GM23338 (cell line): ENCODE measurements around the gene ZNF562. TPM values are rescaled to one million over a fixed set of nuclear protein-coding genes. Genes with fewer than 3 reads are reported as not detected.

ENCODE experiments used
- ATAC-seq: fragments of 200-7000 bp; cut with Tn5 transposase; 3 replicates; pipeline ENCODE4 v1.9.1; 2020
- DNase-seq: peaks from one replicate; pipeline ENCODE4 v3.0.0-alpha.2; 2015; ENCODE audit warnings: low spot score
- H2AFZ ChIP-seq: fragments of 200-600 bp; sonication (generic); 2 replicates; pipeline ENCODE4 v1.8.0; 2016; ENCODE audit warnings: antibody characterized with exemption, mild to moderate bottlenecking, moderate library complexity
- H3F3A ChIP-seq: fragments of 200-600 bp; sonication (generic); replicated peaks from 2 replicates; pipeline ENCODE4 v1.8.0; 2017; ENCODE audit warnings: antibody characterized with exemption, mixed run types, low read depth
- H3K27ac ChIP-seq: fragments of 200-600 bp; sonication (generic); 2 replicates; pipeline ENCODE4 v1.6.1; 2016; ENCODE audit warnings: low read depth
- H3K27me3 ChIP-seq: fragments of 200-600 bp; sonication (generic); 2 replicates; pipeline ENCODE4 v1.8.0; 2016; ENCODE audit warnings: mild to moderate bottlenecking, mixed run types, moderate library complexity; ENCODE audit not compliant: insufficient read depth
- H3K36me3 ChIP-seq: fragments of 200-600 bp; sonication (generic); 2 replicates; pipeline ENCODE4 v1.8.0; 2016; ENCODE audit warnings: mild to moderate bottlenecking; ENCODE audit not compliant: insufficient read depth
- H3K4me1 ChIP-seq: fragments of 200-600 bp; sonication (generic); 2 replicates; pipeline ENCODE4 v1.8.0; 2016; ENCODE audit warnings: mild to moderate bottlenecking, moderate library complexity; ENCODE audit not compliant: insufficient read depth
- H3K4me2 ChIP-seq: fragments of 200-600 bp; sonication (generic); 2 replicates; pipeline ENCODE4 v1.7.1; 2017; ENCODE audit warnings: mixed run types
- H3K4me3 ChIP-seq: fragments of 200-600 bp; sonication (generic); 2 replicates; pipeline ENCODE4 v1.6.1; 2016; ENCODE audit warnings: mixed run types
- H3K79me2 ChIP-seq: fragments of 200-600 bp; sonication (generic); replicated peaks from 2 replicates; pipeline ENCODE4 v1.8.0; 2017; ENCODE audit warnings: mild to moderate bottlenecking; ENCODE audit not compliant: insufficient read depth
- H3K9me2 ChIP-seq: fragments of 200-600 bp; sonication (generic); 2 replicates; pipeline ENCODE4 v1.8.0; 2017; ENCODE audit not compliant: insufficient read depth
- H4K20me1 ChIP-seq: fragments of 200-600 bp; sonication (generic); replicated peaks from 2 replicates; pipeline ENCODE4 v1.8.0; 2017; ENCODE audit warnings: mild to moderate bottlenecking; ENCODE audit not compliant: insufficient read depth
- H3K27ac Mint-ChIP-seq: 2 replicates; pipeline ENCODE4 v1.8.0; 2020; ENCODE audit warnings: inconsistent platforms, mild to moderate bottlenecking, moderate library complexity, mixed read lengths
- H3K27me3 Mint-ChIP-seq: 3 replicates; pipeline ENCODE4 v1.8.0; 2022; ENCODE audit warnings: low read depth, mild to moderate bottlenecking, moderate library complexity, mixed read lengths, inconsistent platforms; ENCODE audit not compliant: insufficient read depth, poor library complexity
- H3K36me3 Mint-ChIP-seq: 3 replicates; pipeline ENCODE4 v1.8.0; 2021; ENCODE audit warnings: low read depth, mild to moderate bottlenecking, inconsistent platforms, moderate library complexity, mixed read lengths
- H3K4me1 Mint-ChIP-seq: 3 replicates; pipeline ENCODE4 v1.8.0; 2020; ENCODE audit warnings: mild to moderate bottlenecking, inconsistent platforms, mixed read lengths
- H3K4me3 Mint-ChIP-seq: 3 replicates; pipeline ENCODE4 v1.8.0; 2021; ENCODE audit warnings: moderate library complexity, mild to moderate bottlenecking, inconsistent platforms, mixed read lengths
- H3K9me3 Mint-ChIP-seq: 3 replicates; pipeline ENCODE4 v1.8.0; 2020; ENCODE audit warnings: moderate library complexity, mild to moderate bottlenecking, inconsistent platforms, mixed read lengths
- CREB1 ChIP-seq: fragments of 250-450 bp; sonication (Bioruptor Pico); IDR thresholded peaks from 2 replicates; pipeline ENCODE4 v1.5.0; 2020; ENCODE audit warnings: low read depth, mild to moderate bottlenecking, moderate library complexity
- CTCF ChIP-seq, 2 experiments: fragments of 200-600 bp in 1 of 2; sonication (generic) in 1 of 2; conservative IDR thresholded peaks; 2 replicates each; pipeline versions ENCODE4 v1.5.1 to v1.6.1; 2016 to 2017; ENCODE audit warnings: antibody characterized with exemption in 2 of 2, low read depth in 2 of 2, mild to moderate bottlenecking in 2 of 2, moderate library complexity in 1 of 2
- ETS1 ChIP-seq: IDR thresholded peaks from 2 replicates; pipeline ENCODE4 v1.6.1; 2016; ENCODE audit warnings: antibody characterized with exemption
- EZH2 ChIP-seq: fragments of 200-600 bp; sonication (generic); IDR thresholded peaks from one replicate; pipeline ENCODE4 v1.8.0; 2017; ENCODE audit warnings: antibody characterized with exemption, mild to moderate bottlenecking, low read depth; ENCODE audit not compliant: unreplicated experiment
- EZH2phosphoT487 ChIP-seq: fragments of 200-600 bp; sonication (generic); IDR thresholded peaks from one replicate; pipeline ENCODE4 v1.8.1; 2018; ENCODE audit warnings: antibody characterized with exemption; ENCODE audit not compliant: unreplicated experiment
- JUNB ChIP-seq: IDR thresholded peaks from one replicate; pipeline ENCODE4 v1.6.1; 2016; ENCODE audit warnings: antibody characterized with exemption; ENCODE audit not compliant: unreplicated experiment
- NANOG ChIP-seq: IDR thresholded peaks from 2 replicates; pipeline ENCODE4 v1.6.1; 2016; ENCODE audit warnings: antibody characterized with exemption, borderline replicate concordance
- STAT1 ChIP-seq: IDR thresholded peaks from one replicate; pipeline ENCODE4 v1.6.1; 2016; ENCODE audit warnings: antibody characterized with exemption; ENCODE audit not compliant: unreplicated experiment
- ZNF331 ChIP-seq: fragments of 250-450 bp; sonication (Bioruptor Pico); IDR thresholded peaks from 2 replicates; pipeline ENCODE4 v1.5.0; 2020; ENCODE audit warnings: low read depth, mild to moderate bottlenecking, moderate library complexity
- ZNF462 ChIP-seq: fragments of 250-450 bp; sonication (Bioruptor Pico); IDR thresholded peaks from 2 replicates; pipeline ENCODE4 v1.5.0; 2020; ENCODE audit warnings: mild to moderate bottlenecking, moderate library complexity
- polyA plus RNA-seq: library from polyadenylated mRNA; unstranded; fragments of >200 nt; fragmentation: Nextera tagmentation; extraction: Ambion mirVana; gene quantifications from 2 replicates; pipeline ENCODE4 v1.2.1, GENCODE V29; 2016
- total RNA-seq: library from RNA; depleted of rRNA; stranded (reverse); fragments of >200 nt; shearing (Covaris generic); gene quantifications from 2 replicates; pipeline ENCODE4 v1.2.3, GENCODE V29; 2014

The ZNF562 gene
- total and polyA plus RNA-seq, 2 experiments from 2014 or later = 15.6 to 68.8 TPM

- H3K27ac Mint-ChIP-seq = no peak overlapping the region
- peaks cover 13% of the 10 kb centered on the region for H3K9me3 Mint-ChIP-seq
- H3K79me2 ChIP-seq = no peaks in the 10 kb centered on the region
- TF ChIP-seq ETS1 = no peak
- no peak for TF ChIP-seq ZNF331 (CRISPR knock-in tag)
- no peak for TF ChIP-seq JUNB
- TF ChIP-seq EZH2 = no peak
- TF ChIP-seq CTCF (conservative IDR thresholded peaks at IDR 0.05; ENCODE audit: low read depth in 2 of 2) = no peak
- TF ChIP-seq EZH2phosphoT487 = no peak
- no peak for TF ChIP-seq ZNF462 (CRISPR knock-in tag)
- no peak for TF ChIP-seq CREB1
- TF ChIP-seq NANOG = no peak
- no peak for TF ChIP-seq STAT1
- H3K4me2 ChIP-seq = no peak overlapping the region
- no peaks in the 10 kb centered on the region for H3K9me2 ChIP-seq
- peaks cover 26% of the 10 kb centered on the region for H3K4me1 Mint-ChIP-seq
- H3K27me3 Mint-ChIP-seq = peaks cover 2% of the 10 kb centered on the region
- H3K27ac ChIP-seq = no peak overlapping the region
- H3K4me3 Mint-ChIP-seq = no peak overlapping the region
- H2AFZ ChIP-seq = no peak overlapping the region
- peaks cover 3% of the 10 kb centered on the region; the same call in 1 of the 2 replicates for H3K36me3 ChIP-seq
- ATAC-seq = no peak
- peaks cover 13% of the 10 kb centered on the region for H3K36me3 Mint-ChIP-seq
- H3K4me3 ChIP-seq = no peak overlapping the region
- no peaks in the 10 kb centered on the region for H4K20me1 ChIP-seq
- no peaks in the 10 kb centered on the region for H3K27me3 ChIP-seq
- H3K4me1 ChIP-seq = peaks cover 6% of the 10 kb centered on the region; the same call in 1 of the 2 replicates
- DNase-seq = no peak
- H3F3A ChIP-seq = no peaks in the 10 kb centered on the region
Observed at GRCh38 chr19:9724157-9724556, 49.3 kb upstream of the ZNF562 start.
